ENCODE results near the gene CASP9.

- TF ChIP-seq CTCF (IDR thresholded peaks at IDR 0.05) (no peak), ZFX (IDR thresholded peaks at IDR 0.05; ENCODE audit: borderline replicate concordance) (no peak)
Observed at GRCh38 chr1:15507278-15507677, 16.7 kb downstream of the CASP9 start.
